HG02970 (cell line): ENCODE data around the gene TMEM158.

Experiments used
- ATAC-seq: cut with Tn5 transposase; IDR thresholded peaks from one replicate; pipeline ENCODE4 v1.9.1; 2021; ENCODE audit warnings: mild to moderate bottlenecking, moderate library complexity, moderate number of reproducible peaks; ENCODE audit not compliant: unreplicated experiment, low FRiP score

The TMEM158 gene

DNA sequence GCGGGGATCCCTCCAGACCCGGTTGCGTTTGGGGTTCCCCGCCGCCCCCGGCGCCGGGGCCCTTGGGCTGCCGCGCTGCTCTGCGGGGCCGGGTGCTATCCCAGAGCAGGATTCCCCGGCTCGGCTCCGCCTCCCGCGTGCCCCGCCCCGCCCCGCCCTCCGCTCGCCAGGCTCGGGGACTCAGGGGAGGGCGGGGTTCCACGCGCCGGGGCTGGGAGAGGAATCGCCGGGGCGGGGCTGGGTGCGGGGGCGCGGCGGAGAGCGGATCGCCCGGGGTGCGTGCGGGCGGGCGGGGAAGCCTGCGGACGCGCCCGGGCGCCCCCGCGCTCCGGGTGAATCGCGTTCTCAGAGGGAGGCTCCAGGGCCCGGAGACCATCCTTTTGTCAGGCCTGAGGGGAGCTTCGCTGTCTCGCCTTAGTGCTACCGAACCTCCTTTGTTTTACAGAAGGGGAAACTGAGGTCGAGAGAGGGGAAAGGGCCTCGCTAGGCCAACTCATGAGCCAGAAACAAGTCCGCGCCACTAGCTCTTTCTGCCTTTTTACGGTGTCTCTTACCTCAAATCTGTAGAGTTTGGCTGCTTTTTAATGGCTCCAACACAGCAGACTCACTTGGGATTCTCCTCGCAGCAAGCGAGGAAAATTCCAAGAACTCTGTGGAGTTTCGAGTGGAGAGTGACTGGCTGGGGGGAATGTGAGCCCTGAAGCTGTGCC lies at the start of gene TMEM158:
Gene TMEM158 (minus strand): TSS at position 82 of the 710 bp plus-strand sequence. CDS start 260 bp downstream, outside the sequence.
- ATAC-seq = no peak

DNA sequence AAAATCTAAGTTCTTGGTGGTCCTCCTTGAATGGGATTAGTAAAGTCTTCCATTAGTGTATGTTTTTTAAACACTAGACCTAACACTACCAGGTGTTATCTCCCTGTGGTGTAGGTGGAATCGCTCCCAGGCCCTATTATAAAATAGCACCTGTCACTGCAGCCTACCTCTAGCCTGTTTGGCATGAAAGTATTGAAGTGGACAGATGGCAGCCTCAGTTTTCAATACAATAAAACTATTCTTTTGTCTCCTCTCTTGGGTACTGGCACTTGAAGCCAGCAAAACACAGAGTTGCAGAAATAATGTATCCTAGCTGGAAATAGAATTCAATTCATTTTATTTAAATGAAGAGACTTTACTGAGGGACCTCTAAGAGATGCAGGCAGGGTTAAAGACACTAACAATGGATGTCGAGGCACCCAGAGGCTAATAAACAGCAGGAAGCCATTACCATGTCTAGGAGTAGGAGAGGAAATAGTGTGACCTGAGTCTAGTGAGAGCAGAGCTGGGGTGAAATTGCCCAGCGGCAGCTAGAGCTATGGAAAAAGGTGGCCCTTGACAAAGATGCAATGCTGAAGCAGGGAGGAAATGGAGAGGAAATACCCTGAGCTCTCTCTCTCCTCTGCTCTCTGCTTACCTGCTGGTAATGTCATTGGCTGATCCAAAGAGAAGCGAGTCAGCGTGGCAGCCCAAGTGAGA lies 49.1 kb upstream of the TMEM158 start:
- ATAC-seq = no peak

DNA sequence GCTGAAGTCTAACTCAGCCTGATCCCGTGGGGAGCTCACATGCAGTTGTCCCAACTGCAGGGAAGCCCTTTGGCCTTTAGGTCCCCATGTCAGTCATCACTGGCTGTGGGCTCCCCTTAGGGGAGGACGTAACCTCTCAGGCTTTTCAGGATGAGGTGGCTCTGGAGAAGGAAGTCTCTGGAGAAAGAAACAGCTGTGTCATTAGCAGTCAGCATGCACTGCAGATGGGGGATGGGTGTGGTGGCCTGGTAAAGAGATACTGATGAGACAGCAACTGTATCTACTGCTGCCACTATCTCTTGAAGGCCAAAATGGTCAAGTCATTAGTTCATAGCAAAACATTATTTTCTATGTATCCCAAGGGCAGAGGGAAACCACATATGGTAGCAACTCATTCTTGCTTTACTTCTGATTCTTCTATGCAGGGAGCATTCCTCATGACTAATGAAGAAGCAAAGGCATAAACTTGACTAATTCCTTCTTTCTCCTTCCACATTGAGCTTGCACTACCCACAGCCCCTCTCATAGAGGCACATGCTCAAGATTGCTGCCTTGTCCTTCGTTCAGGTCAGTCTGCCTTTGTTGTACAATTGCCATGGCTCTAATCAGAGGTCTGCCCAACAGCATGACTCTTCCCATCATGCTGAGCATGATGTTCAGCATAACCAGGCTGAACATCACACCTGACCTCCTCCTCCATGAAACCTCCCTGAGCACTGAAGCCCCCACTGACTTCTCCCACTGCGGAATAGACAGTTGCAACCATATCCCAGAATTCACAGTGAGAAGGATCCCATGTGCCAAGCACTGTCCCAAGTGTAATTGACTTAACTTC lies 47.8 kb upstream of the TMEM158 start:
- no peak for ATAC-seq

DNA sequence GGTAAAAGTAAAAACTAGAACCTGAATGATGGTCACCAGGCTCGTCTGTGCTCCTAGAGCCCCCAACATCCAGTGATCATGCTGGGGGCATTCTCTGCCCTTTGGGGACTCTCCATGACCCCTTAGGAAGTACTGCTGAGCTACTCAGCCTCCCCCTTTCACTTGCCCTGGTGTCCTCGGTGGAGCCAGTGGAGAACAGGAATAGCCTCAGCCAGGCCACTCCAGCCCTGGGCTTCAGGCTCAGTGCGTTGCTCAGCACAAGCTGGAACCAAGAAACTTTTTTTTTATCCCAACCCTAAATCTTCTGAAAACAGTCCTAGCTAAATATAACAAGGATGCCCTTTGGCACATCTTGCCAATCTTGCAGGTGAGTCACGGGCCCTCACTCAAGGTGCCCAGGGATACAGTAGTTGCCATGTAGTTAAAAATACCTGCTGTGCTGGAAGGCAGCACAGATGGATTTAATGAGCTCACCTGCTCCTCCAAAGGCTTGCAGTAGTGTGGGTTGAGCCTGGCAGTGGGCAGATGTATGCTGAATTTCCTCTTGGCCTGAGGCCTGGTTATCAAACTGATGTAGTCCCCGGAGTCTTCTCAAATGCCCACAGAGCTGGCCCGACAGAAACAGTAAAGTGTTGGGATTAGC lies 46.9 kb upstream of the TMEM158 start:
- no peak for ATAC-seq

DNA sequence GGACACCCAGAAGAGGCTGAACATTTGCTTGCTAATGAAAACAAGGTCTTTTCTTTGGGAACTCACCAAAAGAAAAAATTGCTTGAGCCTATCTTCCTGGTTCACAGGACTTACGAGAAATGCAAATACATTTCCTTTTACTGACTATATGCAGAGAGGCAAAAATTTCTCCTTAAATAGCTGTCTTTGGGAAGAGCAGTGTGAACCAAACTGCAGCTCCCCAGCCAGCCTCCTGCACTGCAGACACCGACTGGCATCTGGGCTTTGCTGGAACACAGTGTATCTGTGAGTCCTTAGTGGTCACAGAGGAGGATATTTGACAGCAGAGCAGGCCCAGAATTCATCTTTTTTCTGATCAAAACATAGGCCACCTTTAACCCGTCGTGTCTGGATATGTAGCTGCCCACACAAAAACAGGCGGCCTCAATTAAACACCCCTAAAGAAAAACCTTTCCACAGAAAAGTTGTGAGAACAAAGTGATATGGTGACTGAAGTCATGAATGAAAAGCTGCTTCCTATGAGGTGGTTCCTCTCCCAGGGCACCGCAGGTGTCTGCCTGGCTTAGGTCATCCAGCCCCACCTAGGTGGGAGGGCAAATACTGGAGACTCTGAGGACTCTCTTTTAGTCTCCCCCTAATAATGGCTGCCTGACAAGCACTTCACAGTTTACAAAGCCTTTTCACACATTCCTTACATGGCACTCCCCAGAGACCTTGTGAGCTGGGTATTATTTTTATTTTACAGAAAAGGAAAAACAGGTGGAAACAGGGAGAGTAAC lies 46.1 kb upstream of the TMEM158 start:
- no peak for ATAC-seq

DNA sequence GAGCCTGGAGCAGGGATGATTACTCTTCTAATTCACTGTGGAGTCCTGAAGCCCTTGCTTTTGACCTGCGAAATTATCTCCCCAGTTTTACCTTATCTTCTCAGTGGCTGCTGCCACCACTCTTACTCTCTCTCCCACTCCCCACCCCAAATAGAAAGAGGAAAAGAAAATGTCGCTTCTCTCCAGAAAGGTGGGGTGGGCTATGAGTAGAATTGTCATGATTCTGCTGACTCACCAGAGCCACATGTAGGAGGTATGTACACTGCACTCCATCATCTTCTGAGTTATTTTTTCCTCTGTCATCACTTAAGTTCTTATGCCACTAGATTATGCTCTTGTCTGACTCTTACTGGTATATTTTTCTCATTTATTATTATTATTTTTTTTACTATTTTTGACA lies 43.9 kb upstream of the TMEM158 start:
- ATAC-seq = no peak

DNA sequence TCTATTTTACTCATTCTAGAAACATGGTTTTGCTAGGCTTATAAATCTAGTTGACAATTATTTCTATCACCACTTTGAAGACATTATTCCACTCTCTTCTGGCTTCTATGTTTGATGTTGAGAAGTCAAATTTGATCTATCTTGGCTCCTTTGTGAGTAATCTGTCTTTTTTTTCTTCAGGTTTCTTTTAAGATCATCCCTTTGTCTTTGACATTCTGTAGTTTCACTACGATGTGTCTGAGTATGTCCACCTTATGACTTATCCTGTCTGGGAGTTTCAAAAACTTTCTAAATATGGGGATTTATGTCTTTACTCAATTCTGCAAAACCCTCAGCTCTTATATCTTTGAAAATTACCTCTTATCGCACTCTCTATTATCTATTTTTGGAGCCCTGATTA lies 41.0 kb upstream of the TMEM158 start:
- no peak for ATAC-seq

DNA sequence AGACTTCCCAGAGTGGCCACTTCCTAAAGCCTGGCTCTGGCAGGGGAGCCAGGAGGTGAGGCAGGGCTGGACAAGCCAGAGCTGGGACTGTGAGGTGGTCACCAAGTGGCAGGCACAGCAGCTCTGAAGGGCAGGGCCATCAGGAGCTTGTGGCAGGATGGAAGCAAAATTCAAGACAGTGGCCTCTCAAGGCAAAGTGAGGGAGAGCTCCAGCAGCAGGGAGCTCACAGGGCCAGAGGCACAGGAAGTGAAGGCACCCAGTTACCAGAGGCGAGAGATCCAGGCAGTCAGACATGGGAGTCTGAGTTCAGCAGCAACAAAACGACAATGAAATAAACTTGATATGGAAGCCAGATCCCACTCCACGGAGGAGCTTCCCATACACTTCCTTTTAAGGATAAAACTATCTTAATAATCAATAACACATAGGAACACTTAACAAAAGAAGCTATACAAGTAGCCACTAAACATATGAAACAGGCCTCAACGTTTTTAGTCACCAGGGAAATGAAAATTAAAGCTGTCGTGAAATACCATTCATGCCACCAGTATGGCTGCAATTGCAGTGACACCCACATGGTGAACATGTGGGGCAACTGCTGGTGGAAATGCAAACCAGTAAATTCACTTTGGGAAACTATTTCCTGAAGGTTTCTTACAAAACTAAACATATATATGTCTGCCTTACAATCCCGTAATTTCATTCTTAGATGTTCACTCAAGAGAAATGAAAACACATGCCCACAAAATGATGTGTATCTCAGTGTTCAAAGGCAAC lies 35.4 kb upstream of the TMEM158 start:
- ATAC-seq = no peak

DNA sequence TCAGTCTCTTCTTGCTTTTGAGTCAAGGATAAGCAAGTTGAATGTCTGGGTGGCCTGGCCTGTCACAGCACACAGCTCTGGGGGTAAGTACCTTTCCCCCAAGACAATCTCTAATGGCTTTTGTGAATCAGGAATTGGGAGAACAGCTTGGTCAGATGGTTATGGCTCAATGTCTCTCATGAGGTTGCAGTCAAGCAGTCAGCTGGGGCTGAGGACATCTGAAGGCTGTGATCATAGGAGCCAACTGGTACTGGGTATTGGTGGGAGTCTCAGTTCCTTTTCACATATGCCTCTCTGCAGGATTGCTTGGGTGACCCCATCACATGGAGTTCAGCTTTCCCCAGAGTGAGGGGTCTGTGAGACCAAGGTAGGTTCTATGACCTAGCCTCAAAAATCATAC lies 33.0 kb upstream of the TMEM158 start:
- no peak for ATAC-seq

DNA sequence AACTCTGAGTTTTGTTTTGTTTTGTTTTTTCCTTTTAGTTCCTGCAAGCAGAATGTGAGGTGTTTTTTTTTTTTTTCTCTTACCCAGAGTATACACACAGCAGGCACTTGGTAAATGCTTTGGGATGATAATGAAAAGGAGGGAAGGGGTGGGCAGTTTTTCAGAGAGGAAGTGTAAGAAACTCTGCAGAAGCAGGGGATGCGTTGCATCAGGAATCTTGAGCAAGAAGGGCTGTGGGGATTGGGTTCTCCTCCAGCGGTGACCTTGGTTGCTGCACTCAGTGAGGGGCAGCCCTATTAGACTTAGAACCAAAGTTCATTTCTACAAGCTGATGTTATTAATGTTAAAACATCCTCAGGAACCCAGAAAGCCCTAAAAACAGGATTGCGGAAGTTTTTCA lies 32.2 kb upstream of the TMEM158 start:
- no peak for ATAC-seq

DNA sequence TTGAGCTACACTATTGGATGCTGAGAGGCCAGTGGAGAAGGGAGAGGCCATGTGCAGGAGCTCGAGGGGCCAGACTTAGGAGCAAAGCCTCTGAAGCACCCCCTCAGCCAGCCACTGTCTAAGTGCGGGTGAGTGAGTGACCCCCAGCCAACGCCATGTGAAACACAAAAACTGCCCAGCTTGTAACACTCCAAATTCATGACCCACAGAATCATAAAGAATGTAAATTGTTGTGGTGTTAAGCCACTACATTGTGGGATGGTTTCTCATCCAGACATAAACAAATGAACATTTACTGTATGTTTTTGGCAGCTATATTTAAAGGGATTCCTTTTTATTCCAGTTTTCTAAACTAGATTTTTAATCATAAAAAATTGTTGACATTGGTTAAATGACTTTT lies 27.2 kb upstream of the TMEM158 start:
- no peak for ATAC-seq

DNA sequence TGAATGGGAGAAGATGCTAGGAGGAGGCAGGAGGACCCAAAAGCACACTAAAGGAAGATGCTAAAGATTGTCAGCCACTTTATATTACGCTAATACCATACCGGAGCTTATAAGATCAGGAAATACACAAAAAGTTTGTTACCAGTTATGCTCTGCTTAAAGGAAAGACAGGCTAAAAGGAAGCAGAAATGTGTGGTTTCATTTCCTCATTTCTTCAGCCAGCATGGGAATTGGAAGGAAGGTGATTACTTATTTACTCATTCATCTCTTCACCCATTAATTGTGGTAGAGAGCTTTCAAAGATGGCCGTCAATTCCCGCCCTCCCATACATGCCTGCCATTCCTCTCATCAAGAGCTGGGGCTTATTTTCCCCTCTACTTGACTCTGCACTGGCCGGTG lies 26.7 kb upstream of the TMEM158 start:
- ATAC-seq = no peak

DNA sequence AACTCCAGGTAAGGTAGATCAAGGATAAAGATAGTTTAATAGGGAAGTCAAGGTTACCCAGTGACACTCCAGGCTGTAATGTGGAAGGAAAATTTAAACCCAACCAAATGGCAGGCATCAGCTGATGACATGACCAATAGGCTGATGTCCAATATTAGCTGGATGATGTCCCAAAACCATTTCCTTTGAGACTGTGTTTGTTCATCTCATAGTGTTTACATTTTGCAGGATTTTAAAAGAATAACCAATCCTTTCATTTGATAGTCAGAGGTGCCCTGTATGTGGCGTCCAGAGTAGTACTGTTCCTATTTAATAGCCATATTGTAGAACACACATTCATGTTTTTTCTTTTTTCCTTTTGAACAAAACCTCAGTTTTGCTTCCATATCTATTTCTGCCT lies 23.3 kb upstream of the TMEM158 start:
- ATAC-seq = no peak

DNA sequence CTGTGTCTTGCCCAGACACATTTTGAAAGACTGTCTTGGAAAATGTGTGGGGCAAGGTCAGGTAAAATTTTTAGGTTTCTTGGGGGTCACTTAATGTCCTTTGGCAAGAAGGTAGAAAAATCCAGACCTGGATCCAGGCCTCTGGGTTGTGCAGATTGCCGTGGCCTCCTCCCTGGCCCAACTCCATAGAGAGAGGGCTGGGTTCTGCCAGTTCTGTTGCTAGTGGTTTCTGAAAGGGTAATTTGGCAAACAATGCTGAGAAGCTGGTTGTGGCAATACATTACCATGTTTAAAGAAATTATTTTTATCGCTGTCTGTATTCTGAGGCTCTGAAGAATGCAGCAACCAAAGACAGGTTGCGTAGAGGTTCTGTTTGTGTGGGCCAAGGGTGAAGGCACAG lies 20.2 kb upstream of the TMEM158 start:
- no peak for ATAC-seq

DNA sequence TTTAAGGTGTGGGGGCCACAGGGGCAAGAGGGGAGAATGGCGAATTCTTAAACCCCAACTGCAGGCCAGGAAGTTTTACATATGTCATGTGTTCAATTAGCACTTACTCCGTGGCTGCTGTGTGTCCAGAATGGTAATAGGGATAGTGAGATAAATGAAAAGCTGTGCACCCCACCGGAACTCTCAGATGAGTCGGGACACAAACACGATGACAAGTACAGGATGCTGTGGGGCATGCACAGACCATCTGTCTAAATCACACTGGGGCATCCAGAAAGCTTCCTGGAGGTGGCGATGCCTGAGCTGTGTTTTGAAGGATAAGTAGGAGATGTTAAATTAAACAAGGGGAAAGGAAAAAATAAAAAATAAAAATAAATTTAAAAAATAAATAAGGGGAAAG lies 18.3 kb upstream of the TMEM158 start:
- no peak for ATAC-seq

DNA sequence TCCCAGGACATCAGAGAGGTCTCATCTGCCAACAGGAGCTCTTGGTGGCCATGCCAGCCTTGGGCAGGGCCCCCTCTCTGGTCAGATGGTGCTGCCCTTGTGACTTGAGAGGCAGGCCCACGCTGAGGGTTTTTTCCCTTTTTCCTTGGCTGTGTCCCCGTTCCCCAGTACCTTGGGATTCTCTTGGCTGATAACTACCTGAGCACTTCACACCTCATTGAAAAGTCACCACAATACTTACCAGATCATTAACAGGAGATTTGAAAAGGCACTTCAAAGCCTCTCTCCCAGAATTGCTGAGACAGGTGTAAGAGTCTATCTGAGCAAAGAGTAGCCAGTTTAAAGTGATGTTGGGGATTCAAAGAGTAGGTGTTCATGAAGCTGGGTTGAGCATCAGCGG lies 15.1 kb upstream of the TMEM158 start:
- no peak for ATAC-seq

DNA sequence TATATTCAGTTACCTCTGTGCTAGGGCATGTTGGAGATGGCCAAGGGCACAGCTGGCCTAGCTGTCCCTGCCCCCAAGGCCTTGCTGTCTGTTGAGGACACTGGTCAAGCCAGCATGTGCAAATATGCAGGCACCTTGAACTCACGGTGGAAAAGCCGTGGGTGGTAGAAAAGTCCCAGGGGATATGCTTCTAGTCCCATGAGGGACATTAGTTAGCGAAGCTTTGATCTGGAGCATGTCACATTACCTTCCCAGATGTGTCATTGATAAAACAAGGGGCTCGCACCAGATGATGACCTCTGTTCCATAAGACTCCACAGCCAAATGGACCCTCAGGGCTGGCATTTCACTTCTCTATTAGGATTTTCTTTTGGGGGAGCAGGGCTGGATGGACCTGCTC lies 14.2 kb upstream of the TMEM158 start:
- ATAC-seq = no peak

DNA sequence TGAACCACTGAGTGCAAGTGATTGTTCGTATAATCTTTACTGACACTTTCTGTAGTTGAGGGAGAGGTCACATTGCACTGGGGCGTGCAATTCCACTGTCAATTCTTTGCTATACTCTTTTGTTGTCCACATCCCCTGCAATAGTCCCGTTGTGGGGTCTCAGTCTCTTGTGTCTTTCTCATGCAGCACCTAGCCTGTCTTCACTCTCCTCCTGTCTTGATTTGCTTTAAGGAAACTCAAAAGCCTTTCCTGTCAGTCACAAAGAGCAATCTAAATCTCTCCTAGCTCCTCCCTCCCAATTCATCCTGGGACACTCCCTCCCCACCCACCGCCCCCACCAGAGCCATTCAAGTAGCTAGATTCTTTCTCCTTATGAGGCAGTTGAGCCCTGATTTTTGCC lies 13.2 kb upstream of the TMEM158 start:
- ATAC-seq = no peak

DNA sequence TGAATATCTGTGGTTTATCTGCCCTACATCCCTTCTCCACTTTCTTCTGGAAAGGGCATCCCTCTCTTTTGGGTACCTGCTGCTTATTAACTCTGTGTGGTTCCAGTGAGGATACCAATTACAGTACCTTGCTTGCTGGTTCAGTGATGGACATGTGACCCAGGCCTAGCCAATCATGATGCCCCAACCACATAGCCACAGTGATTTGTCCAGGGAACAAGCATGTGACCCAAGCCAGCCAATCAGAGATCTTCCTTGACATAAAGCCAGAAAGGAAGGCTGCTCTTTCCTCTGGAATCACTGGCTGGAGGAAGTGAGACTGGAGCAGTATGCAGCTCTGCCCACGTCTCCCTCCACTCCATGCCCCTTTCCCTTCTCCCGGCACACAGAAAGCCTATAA lies 10.9 kb upstream of the TMEM158 start:
- no peak for ATAC-seq
